Cardiac fibroblast (primary cell): ENCODE results near the gene ESPN.

ENCODE experiments used
- DNase-seq, 2 donors: peaks; one replicate each; pipeline versions ENCODE4 v3.0.0 to v3.0.0-alpha.2; 2010; ENCODE audit warnings: low read depth in 2 of 2
- H3K4me3 ChIP-seq, 2 donors: replicated peaks in 1 of 2; 1 replicate in 1 of 2; 2 replicates in 1 of 2; pipeline ENCODE4 v1.5.1; 2011; ENCODE audit warnings: low read depth in 2 of 2, low read length in 2 of 2, mild to moderate bottlenecking in 2 of 2, moderate library complexity in 1 of 2
- TF ChIP-seq, protein P1 (sequence below): IDR thresholded peaks from one replicate; pipeline ENCODE4 v1.5.1; 2011; ENCODE audit warnings: low read depth, mild to moderate bottlenecking, low read length, inconsistent platforms

The ESPN gene

DNA sequence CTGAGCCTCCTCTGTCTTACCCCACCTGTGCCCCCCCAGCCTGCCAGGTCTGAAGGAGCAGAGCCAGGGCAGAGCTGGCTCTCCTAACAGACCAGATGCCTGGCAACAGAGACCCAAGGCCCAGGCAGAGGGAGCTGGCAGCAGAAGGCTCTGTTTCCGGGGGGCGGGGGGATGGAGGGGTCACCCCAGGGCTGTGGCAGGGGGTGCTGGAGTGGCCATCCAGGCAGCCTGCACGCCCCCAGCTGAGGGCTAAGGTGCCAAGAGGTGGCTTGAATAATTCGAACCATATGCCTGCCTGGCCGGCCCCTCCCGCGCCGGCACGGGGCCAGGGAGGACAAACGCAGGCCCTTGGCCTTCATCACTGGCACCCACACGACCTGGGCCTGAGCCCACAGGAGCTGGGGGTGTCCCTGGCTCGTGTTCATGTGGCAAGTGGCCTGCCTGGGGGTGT lies 82.9 kb downstream of the ESPN start:
- no peak overlapping the region for H3K4me3 ChIP-seq
- TF ChIP-seq, protein P1, sequence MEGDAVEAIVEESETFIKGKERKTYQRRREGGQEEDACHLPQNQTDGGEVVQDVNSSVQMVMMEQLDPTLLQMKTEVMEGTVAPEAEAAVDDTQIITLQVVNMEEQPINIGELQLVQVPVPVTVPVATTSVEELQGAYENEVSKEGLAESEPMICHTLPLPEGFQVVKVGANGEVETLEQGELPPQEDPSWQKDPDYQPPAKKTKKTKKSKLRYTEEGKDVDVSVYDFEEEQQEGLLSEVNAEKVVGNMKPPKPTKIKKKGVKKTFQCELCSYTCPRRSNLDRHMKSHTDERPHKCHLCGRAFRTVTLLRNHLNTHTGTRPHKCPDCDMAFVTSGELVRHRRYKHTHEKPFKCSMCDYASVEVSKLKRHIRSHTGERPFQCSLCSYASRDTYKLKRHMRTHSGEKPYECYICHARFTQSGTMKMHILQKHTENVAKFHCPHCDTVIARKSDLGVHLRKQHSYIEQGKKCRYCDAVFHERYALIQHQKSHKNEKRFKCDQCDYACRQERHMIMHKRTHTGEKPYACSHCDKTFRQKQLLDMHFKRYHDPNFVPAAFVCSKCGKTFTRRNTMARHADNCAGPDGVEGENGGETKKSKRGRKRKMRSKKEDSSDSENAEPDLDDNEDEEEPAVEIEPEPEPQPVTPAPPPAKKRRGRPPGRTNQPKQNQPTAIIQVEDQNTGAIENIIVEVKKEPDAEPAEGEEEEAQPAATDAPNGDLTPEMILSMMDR = no peak
- DNase-seq = no peak

DNA sequence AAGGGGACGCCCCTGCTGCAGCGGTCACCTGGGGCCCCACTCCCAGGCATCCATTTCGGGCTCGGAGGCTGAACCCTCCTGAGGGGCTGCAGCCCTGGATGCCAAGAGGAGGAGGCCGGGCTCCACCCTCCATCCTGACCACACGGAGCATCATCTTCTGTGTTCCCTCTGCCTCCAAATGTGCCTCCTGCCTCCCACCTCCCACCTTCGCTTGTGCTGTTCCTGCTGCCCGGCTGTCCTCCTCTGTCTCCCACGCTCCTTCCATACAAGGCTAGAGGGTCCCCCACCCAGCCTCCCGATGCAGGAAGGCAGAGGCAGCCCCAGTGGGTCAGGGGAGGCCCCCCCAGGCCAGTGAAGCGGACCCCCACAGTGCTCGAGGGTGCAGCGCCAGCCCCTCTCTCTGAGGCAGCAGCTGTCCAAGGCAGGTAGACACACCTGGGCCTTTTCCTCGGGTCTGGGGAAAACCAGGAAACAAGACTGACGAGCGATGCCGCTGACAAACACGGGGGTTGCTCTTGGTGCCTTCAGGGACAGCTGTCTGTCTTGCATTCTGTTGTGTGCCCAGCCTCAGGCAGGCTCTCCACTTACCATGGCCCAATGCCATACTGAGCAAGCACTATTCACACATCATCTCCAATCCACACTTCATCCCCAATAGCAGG lies 83.7 kb downstream of the ESPN start:
- no peak for DNase-seq
- H3K4me3 ChIP-seq = no peak overlapping the region
- TF ChIP-seq, protein P1 = no peak

DNA sequence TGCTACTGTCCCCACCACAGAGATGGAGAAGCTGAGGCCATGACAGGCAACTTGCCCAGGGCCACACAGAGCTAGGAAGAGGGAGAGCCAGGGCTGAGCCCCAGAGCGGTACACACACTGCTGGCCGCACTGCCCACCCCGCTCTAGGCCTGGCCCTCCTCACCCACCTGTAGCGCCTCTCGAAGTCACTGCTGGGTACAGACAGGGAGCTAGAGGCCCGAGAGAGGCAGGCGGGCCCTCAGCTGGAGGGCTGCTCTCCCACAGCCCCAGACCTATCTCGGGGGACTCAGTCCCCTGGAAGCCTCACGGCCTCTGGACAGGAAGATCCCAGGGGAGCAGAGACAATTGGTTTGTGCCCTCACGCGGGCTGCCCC lies 84.2 kb downstream of the ESPN start:
- no peak for DNase-seq
- TF ChIP-seq, protein P1 = no peak
- no peak overlapping the region for H3K4me3 ChIP-seq

DNA sequence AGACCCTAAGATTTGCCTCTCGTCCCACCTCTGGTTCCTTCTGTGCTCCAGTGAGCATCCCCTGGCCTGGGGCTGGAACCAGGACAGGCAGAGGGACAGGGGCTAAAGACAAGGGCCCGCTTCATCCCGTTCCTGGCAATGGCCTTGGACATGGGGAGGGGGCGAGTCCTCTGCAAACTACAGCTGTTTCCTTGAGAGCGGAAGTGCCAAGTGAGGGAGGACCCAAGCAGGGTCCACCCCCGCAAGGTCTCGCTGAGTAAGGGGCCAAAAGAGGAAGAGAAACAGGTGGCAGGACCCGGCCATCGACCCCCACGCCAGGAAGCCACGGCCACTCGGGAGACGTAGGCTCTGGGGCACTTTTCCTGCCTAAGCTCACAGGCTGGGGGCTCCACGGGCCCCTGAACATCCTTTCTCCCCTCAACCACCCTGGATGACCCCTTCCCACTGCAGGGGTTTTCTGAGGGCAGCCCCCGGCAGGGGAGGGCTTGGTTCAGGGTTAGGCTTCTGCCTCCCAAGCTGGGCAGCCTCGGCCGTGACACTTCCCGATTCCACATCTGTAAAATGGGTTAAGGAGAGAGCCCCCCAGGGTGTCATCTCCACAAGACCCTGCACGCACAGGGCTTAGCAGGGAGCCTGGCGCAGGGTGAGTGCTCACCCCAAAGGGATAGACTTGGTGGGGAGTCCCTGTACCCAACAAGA lies 84.8 kb downstream of the ESPN start:
- no peak overlapping the region for H3K4me3 ChIP-seq
- TF ChIP-seq, protein P1 = no peak
- no peak for DNase-seq

DNA sequence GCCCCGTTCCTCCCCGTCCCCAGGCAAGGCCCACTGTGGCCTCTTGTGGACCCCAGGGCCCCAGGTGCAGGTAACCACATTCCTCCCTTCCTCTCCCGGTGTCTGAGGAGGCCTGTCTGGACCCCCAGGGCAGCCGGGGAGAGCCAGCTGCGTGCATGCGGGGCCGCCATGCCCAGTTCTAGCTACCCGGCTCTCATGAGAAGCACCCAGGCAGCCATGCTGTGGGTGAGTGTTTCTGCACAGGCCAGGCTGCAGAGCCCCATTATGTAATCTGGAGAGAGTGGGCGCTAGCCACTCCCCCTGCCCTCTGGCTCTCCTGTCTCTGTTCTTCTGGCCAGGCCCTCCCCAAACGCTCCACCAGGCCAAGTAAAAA lies 85.3 kb downstream of the ESPN start:
- TF ChIP-seq, protein P1 = no peak
- H3K4me3 ChIP-seq = no peak overlapping the region
- DNase-seq = no peak

DNA sequence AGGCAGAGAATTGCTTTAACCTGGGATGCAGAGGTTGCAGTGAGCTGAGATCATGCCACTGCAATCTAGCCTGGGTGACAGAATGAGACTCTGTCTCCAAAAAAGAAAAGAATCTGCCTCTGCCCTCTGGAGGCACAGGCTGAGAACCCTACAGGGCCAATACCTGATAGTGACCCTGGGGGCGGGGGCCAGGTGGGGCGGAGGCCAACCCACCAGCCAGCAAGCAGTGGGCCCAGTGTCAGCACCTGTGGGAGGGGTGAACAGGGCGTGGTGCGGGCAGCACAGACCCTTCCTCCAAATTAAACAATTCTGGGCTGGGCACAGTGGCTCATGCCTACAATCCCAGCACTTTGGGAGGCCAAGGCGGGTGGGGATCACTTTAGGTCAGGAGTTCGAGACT lies 85.9 kb downstream of the ESPN start:
- TF ChIP-seq, protein P1 = no peak
- no peak overlapping the region for H3K4me3 ChIP-seq
- no peak for DNase-seq
